Breast epithelium (tissue), 4 donors: ENCODE measurements around the gene TMEM120A. TPM values are rescaled to one million over a fixed set of nuclear protein-coding genes. Genes with fewer than 3 reads are reported as not detected.

Experiments used
- DNase-seq, 2 donors: peaks; one replicate each; pipeline ENCODE4 v3.0.0-alpha.2; 2019; ENCODE audit warnings: low spot score in 2 of 2
- H3K27ac ChIP-seq, 2 donors: fragments of 200-600 bp; sonication (generic) in 1 of 2; one replicate each; pipeline ENCODE4 v1.5.1; 2016 to 2019; ENCODE audit warnings: mild to moderate bottlenecking in 1 of 2
- H3K27me3 ChIP-seq, 2 donors: fragments of 200-600 bp; sonication (generic) in 1 of 2; one replicate each; pipeline versions ENCODE4 v1.5.1 to v1.6.0; 2017 to 2019; ENCODE audit warnings: control low read depth in 1 of 2, mild to moderate bottlenecking in 1 of 2
- H3K36me3 ChIP-seq: fragments of 200-600 bp; one replicate; pipeline ENCODE4 v1.5.1; 2019
- H3K4me1 ChIP-seq, 2 donors: fragments of 200-600 bp; sonication (generic); one replicate each; pipeline ENCODE4 v1.5.1; 2016 to 2019; ENCODE audit warnings: control low read depth in 1 of 2
- H3K4me3 ChIP-seq, 3 donors: fragments of 200-600 bp; sonication (generic); 1 replicate in 2 of 3; 2 replicates in 1 of 3; pipeline ENCODE4 v1.5.1; 2016 to 2019; ENCODE audit warnings: mild to moderate bottlenecking in 3 of 3, moderate library complexity in 2 of 3
- H3K9me3 ChIP-seq, 2 donors: fragments of 200-600 bp; sonication (generic) in 1 of 2; one replicate each; pipeline ENCODE4 v1.5.1; 2016 to 2019; ENCODE audit warnings: control low read depth in 1 of 2
- POLR2A ChIP-seq: fragments of 450-650 bp; IDR thresholded peaks from one replicate; pipeline ENCODE4 v1.6.1; 2016; ENCODE audit warnings: antibody characterized with exemption, mild to moderate bottlenecking, moderate library complexity
- POLR2AphosphoS5 ChIP-seq, 3 donors: sonication (generic); formaldehyde crosslinking; IDR thresholded peaks; one replicate each; pipeline ENCODE4 v1.6.1; 2017; ENCODE audit warnings: antibody characterized with exemption in 3 of 3
- intact Hi-C: fragments of 100-400 bp; cut with DNase I; formaldehyde crosslinking; loops from one replicate; pipeline ENCODE4 v1.15.1; 2023; ENCODE audit warnings: low total_unique reads
- total RNA-seq, 3 donors: library from RNA; depleted of rRNA; stranded (reverse); fragments of >200 nt; gene quantifications; one replicate each; pipeline ENCODE4 v1.1.0, GENCODE V29; 2016
- TF ChIP-seq, protein P1 (sequence below), 3 donors: fragments of 450-650 bp; IDR thresholded peaks; one replicate each; pipeline ENCODE4 v1.5.1; 2016 to 2017; ENCODE audit warnings: antibody characterized with exemption in 3 of 3, mild to moderate bottlenecking in 3 of 3, moderate library complexity in 3 of 3

TMEM120A gene
- total RNA-seq, 3 donors from 2014 or later, result 27.2 to 52.0 (median 42.9) TPM

DNA sequence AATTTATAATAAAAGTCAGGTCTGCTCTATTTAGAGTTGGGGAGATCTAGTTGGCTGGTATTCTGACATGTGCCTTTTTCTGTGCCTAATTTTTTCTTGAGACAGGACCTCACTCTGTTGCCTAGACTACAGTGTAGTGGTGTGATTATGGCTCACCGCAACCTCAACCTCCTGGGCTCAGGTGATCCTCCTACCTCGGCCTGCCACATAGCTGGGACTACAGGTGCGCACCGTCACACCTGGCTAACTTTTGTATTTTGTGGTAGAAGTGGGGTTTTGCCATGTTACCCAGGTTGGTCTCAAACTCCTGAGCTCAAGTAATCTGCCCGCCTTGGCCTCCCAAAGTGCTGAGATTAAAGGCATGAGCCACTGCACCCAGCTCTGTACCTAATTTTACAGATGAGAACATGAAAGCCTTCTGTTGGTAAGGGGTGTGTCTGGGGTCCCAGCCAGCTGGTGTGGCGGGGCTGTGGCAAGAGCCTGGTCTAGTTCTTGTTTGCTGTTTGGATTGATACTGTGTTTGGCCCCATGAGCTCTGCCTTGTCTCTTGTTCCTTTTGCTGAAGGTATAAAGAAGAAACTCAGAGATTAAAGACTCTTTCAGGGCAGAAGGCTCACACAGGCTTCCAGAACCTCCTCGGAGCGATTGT is 48.1 kb downstream of the TMEM120A start:
- no peak overlapping the region for H3K4me3 ChIP-seq
- H3K9me3 ChIP-seq, result no peaks in the 10 kb centered on the region
- H3K27me3 ChIP-seq, result no peaks in the 10 kb centered on the region
- H3K36me3 ChIP-seq, result no peaks in the 10 kb centered on the region
- TF ChIP-seq POLR2AphosphoS5 (IDR thresholded peaks at IDR 0.05) (no peak), POLR2A (no peak)
- TF ChIP-seq, protein P1, sequence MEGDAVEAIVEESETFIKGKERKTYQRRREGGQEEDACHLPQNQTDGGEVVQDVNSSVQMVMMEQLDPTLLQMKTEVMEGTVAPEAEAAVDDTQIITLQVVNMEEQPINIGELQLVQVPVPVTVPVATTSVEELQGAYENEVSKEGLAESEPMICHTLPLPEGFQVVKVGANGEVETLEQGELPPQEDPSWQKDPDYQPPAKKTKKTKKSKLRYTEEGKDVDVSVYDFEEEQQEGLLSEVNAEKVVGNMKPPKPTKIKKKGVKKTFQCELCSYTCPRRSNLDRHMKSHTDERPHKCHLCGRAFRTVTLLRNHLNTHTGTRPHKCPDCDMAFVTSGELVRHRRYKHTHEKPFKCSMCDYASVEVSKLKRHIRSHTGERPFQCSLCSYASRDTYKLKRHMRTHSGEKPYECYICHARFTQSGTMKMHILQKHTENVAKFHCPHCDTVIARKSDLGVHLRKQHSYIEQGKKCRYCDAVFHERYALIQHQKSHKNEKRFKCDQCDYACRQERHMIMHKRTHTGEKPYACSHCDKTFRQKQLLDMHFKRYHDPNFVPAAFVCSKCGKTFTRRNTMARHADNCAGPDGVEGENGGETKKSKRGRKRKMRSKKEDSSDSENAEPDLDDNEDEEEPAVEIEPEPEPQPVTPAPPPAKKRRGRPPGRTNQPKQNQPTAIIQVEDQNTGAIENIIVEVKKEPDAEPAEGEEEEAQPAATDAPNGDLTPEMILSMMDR (IDR thresholded peaks at IDR 0.05), result no peak
- no peak for DNase-seq
- H3K27ac ChIP-seq, result no peak overlapping the region
- H3K4me1 ChIP-seq, result no peaks in the 10 kb centered on the region
- intact Hi-C loops, result no loop called here

DNA sequence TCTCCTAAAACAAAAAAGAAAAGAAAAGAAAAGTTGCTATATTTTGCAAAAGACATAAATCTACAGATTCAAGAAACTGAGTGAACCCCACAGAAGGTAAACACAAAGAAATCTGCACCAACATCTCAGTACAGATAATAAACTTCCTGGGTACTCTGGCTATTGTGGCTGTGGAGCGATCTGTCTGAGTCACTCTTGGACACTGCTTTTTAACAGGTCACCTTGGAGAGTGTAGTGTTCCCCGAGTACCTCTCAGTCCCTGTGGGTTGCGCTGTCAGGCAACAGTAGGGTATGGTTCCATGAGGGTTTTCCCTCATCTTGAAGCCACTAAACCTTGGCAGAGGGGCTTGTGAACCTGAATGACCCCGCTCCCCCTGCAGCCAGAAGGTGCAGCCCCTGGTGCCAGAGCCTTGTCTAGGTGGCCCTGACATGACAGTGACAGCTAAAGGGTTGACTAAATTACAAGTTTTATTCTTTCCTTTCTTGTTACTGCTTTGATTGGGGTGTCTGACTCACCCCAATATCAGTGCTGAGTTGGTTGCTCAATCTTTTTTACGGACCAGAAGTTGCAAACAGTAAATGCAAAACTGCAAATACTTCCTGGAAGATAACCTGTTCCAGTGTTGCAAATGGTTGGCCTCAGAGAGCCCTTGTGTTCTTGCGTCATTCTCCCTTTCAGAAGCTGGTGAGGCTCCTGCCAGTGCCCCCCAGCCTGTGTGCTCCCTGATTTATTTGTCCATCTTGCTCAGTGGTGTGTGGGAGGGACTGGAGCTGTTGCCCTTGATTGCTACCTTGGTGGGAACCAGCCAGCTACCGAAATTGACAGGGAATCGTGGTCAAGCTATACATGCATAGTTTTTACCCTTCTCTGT is 48.9 kb downstream of the TMEM120A start:
- no peaks in the 10 kb centered on the region for H3K27me3 ChIP-seq
- DNase-seq, result no peak

GRCh38 chr7:75944507-75944906 is 49.9 kb downstream of the TMEM120A start:
- H3K4me1 ChIP-seq, result no peaks in the 10 kb centered on the region
- TF ChIP-seq POLR2AphosphoS5 (IDR thresholded peaks at IDR 0.05) (no peak), POLR2A (no peak)
- TF ChIP-seq, protein P1 (IDR thresholded peaks at IDR 0.05), result no peak
- intact Hi-C loops, result no loop called here
- DNase-seq, result no peak
- no peaks in the 10 kb centered on the region for H3K36me3 ChIP-seq
- H3K27ac ChIP-seq, result no peak overlapping the region
- H3K4me3 ChIP-seq, result no peak overlapping the region
- H3K9me3 ChIP-seq, result no peaks in the 10 kb centered on the region
- H3K27me3 ChIP-seq, result no peaks in the 10 kb centered on the region

More for the DNA sequence above, 48.9 kb downstream of the TMEM120A start:
- no peaks in the 10 kb centered on the region for H3K9me3 ChIP-seq
- intact Hi-C loops, result no loop called here
- no peak for TF ChIP-seq POLR2A
- peak in 1 of 3 donors; percentile 11 for TF ChIP-seq POLR2AphosphoS5 (IDR thresholded peaks at IDR 0.05)
- H3K4me3 ChIP-seq, result no peak overlapping the region
- H3K36me3 ChIP-seq, result no peaks in the 10 kb centered on the region
- peak overlapping the region in 1 of 2 donors; percentile 44 for H3K27ac ChIP-seq
- H3K4me1 ChIP-seq, result no peaks in the 10 kb centered on the region

- Histone ChIP-seq H3K4me3 (no peak overlapping the region), H3K4me1 (no peaks in the 10 kb centered on the region), H3K36me3 (no peaks in the 10 kb centered on the region), H3K9me3 (no peaks in the 10 kb centered on the region), H3K27ac (no peak overlapping the region), H3K27me3 (no peaks in the 10 kb centered on the region)
- intact Hi-C loops, result no loop called here
- DNase-seq, result no peak
- TF ChIP-seq, protein P1 (IDR thresholded peaks at IDR 0.05), result no peak
- TF ChIP-seq POLR2AphosphoS5 (IDR thresholded peaks at IDR 0.05) (no peak), POLR2A (no peak)
Measured at GRCh38 chr7:75943864-75944263, 50.5 kb downstream of the TMEM120A start.

GRCh38 chr7:75938921-75939320 is 55.5 kb downstream of the TMEM120A start:
- H3K27me3 ChIP-seq, result no peaks in the 10 kb centered on the region
- TF ChIP-seq, protein P1 (IDR thresholded peaks at IDR 0.05), result no peak
- TF ChIP-seq POLR2A (no peak), POLR2AphosphoS5 (IDR thresholded peaks at IDR 0.05) (no peak)
- H3K4me1 ChIP-seq, result no peaks in the 10 kb centered on the region
- intact Hi-C loops, result no loop called here
- H3K27ac ChIP-seq, result no peak overlapping the region
- DNase-seq, result no peak
- H3K36me3 ChIP-seq, result no peaks in the 10 kb centered on the region
- no peak overlapping the region for H3K4me3 ChIP-seq
- peaks cover 7 to 9% of the 10 kb centered on the region in 2 donors for H3K9me3 ChIP-seq
